IMR-90 (cell line): ENCODE measurements around the gene CNTN5. TPM values are rescaled to one million over a fixed set of nuclear protein-coding genes. Genes with fewer than 3 reads are reported as not detected.

Experiments
- ATAC-seq: fragments of 200-7000 bp; cut with Tn5 transposase; 2 replicates; pipeline ENCODE4 v1.9.1; 2020; ENCODE audit warnings: low read depth, mild to moderate bottlenecking, moderate library complexity
- BruUV-seq: library from RNA; stranded (reverse); fragments of 400-500 nt; replicated peaks from 2 replicates; lab custom pipeline; 2021; lab: Mats Ljungman, UMichigan
- CTCF ChIA-PET: fragments of 300-600 bp; formaldehyde crosslinking; extraction: SDS; loops from one replicate; lab custom pipeline; 2021; ENCODE audit warnings: antibody characterized with exemption; lab: Yijun Ruan, JAX
- POLR2A ChIA-PET: fragments of 300-600 bp; sonication (Branson Sonifier 250); formaldehyde crosslinking; loops from one replicate; lab custom pipeline; 2022; ENCODE audit warnings: antibody characterized with exemption; ENCODE audit not compliant: unreplicated experiment; lab: Charles Lee
- DNase-seq: peaks from one replicate; pipeline ENCODE4 v3.0.0; 2013
- H2AFZ ChIP-seq: replicated peaks from 2 replicates; pipeline ENCODE3; 2013; ENCODE audit warnings: low read length, mild to moderate bottlenecking; ENCODE audit not compliant: poor library complexity
- H2AK5ac ChIP-seq: 2 replicates; pipeline ENCODE4 v1.6.1; 2013; ENCODE audit warnings: low read depth, low read length, inconsistent platforms
- H2AK9ac ChIP-seq: replicated peaks from 2 replicates; pipeline ENCODE3; 2013; ENCODE audit warnings: mild to moderate bottlenecking, low read depth, low read length, moderate library complexity; ENCODE audit not compliant: poor library complexity
- H2BK120ac ChIP-seq: 2 replicates; pipeline ENCODE4 v1.6.1; 2013; ENCODE audit warnings: low read depth, low read length, inconsistent platforms
- H2BK15ac ChIP-seq: 3 replicates; pipeline ENCODE4 v1.6.1; 2013; ENCODE audit warnings: low read depth, low read length, inconsistent platforms
- H2BK20ac ChIP-seq: 2 replicates; pipeline ENCODE4 v1.6.1; 2013; ENCODE audit warnings: low read depth, mild to moderate bottlenecking, inconsistent platforms, low read length, moderate library complexity
- H2BK5ac ChIP-seq: 2 replicates; pipeline ENCODE4 v1.6.1; 2013; ENCODE audit warnings: mild to moderate bottlenecking, low read depth, low read length, inconsistent platforms; ENCODE audit not compliant: poor library complexity, severe bottlenecking
- H3K14ac ChIP-seq: replicated peaks from 2 replicates; pipeline ENCODE4 v1.6.1; 2013; ENCODE audit warnings: low read depth, low read length, inconsistent platforms
- H3K18ac ChIP-seq: 2 replicates; pipeline ENCODE4 v1.6.1; 2013; ENCODE audit warnings: low read depth, low read length, control low read depth
- H3K23ac ChIP-seq: 2 replicates; pipeline ENCODE4 v1.6.1; 2013; ENCODE audit warnings: low read depth, low read length, inconsistent platforms
- H3K27ac ChIP-seq: 2 replicates; pipeline ENCODE4 v1.5.1; 2013; ENCODE audit warnings: mild to moderate bottlenecking, control low read depth, low read length; ENCODE audit not compliant: insufficient read depth
- H3K27me3 ChIP-seq: 2 replicates; pipeline ENCODE4 v1.6.1; 2013; ENCODE audit warnings: low read length; ENCODE audit not compliant: control insufficient read depth, insufficient read depth
- H3K36me3 ChIP-seq: 2 replicates; pipeline ENCODE4 v1.6.1; 2013; ENCODE audit warnings: low read length, mixed read lengths; ENCODE audit not compliant: control insufficient read depth, insufficient read depth
- H3K4ac ChIP-seq: 2 replicates; pipeline ENCODE4 v1.6.1; 2013; ENCODE audit warnings: low read depth, low read length, inconsistent platforms
- H3K4me1 ChIP-seq: 2 replicates; pipeline ENCODE4 v1.6.1; 2013; ENCODE audit warnings: low read length, mixed read lengths; ENCODE audit not compliant: control insufficient read depth, insufficient read depth
- H3K4me2 ChIP-seq: 2 replicates; pipeline ENCODE4 v1.6.1; 2013; ENCODE audit warnings: low read depth, mild to moderate bottlenecking, control low read depth, low read length, moderate library complexity
- H3K4me3 ChIP-seq: 2 replicates; pipeline ENCODE4 v1.5.1; 2013; ENCODE audit warnings: low read depth, mild to moderate bottlenecking, control low read depth, low read length, moderate library complexity; ENCODE audit not compliant: insufficient read depth
- H3K56ac ChIP-seq: 2 replicates; pipeline ENCODE4 v1.6.1; 2013; ENCODE audit warnings: low read length, inconsistent platforms; ENCODE audit not compliant: insufficient read depth; ENCODE audit errors: extremely low read depth
- H3K79me1 ChIP-seq, 2 experiments: 2 replicates each; pipeline ENCODE4 v1.6.1; 2013; ENCODE audit warnings: low read length in 2 of 2, inconsistent platforms in 1 of 2, low read depth in 1 of 2
- H3K9ac ChIP-seq: 2 replicates; pipeline ENCODE4 v1.6.1; 2013; ENCODE audit warnings: low read depth, low read length, control low read depth
- H3K9me1 ChIP-seq: 2 replicates; pipeline ENCODE4 v1.6.1; 2013; ENCODE audit warnings: low read length, inconsistent platforms; ENCODE audit not compliant: insufficient read depth
- H3K9me3 ChIP-seq: 2 replicates; pipeline ENCODE4 v1.6.1; 2013; ENCODE audit warnings: low read length; ENCODE audit not compliant: control insufficient read depth, insufficient read depth
- H4K20me1 ChIP-seq: 2 replicates; pipeline ENCODE4 v1.6.1; 2013; ENCODE audit warnings: low read length, inconsistent platforms; ENCODE audit not compliant: insufficient read depth
- H4K5ac ChIP-seq: 2 replicates; pipeline ENCODE4 v1.6.1; 2013; ENCODE audit warnings: mild to moderate bottlenecking, low read depth, low read length, control low read depth
- H4K8ac ChIP-seq, 2 experiments: 2 replicates each; pipeline ENCODE4 v1.6.1; 2013; ENCODE audit warnings: low read depth in 2 of 2, low read length in 2 of 2, control low read depth in 1 of 2, inconsistent platforms in 1 of 2
- H4K91ac ChIP-seq: 2 replicates; pipeline ENCODE4 v1.6.1; 2013; ENCODE audit warnings: low read depth, low read length, inconsistent platforms; ENCODE audit not compliant: insufficient read depth
- MAZ ChIP-seq: IDR thresholded peaks from 2 replicates; pipeline ENCODE4 v1.6.1; 2012; ENCODE audit warnings: low read depth, mild to moderate bottlenecking, low read length, improper control_type of control experiment, moderate library complexity, borderline replicate concordance
- RAD21 ChIP-seq: IDR thresholded peaks from 2 replicates; pipeline ENCODE4 v1.6.1; 2012; ENCODE audit warnings: low read length, improper control_type of control experiment
- dilution Hi-C: fragments of 300-500 bp; cut with HindIII; formaldehyde crosslinking; loops from one replicate; pipeline ENCODE4 v1.14.3; 2018; ENCODE audit warnings: low sequenced_read_pairs; ENCODE audit not compliant: unreplicated experiment
- in situ Hi-C: fragments of 300-500 bp; cut with MboI; formaldehyde crosslinking; loops from 3 replicates; pipeline ENCODE4 v1.14.3; 2019; ENCODE audit warnings: low sequenced_read_pairs, inconsistent platforms, mixed read lengths
- intact Hi-C: fragments of 100-400 bp; cut with micrococcal nuclease; formaldehyde crosslinking; loops from 2 replicates; pipeline ENCODE4 v1.10.0; 2022
- polyA plus RNA-seq, 3 experiments: library from polyadenylated mRNA; depleted of rRNA; stranded (reverse); fragments of >200 nt; gene quantifications; 2 replicates each; pipeline ENCODE4 v1.2.3, GENCODE V29; 2012; ENCODE audit warnings: low replicate concordance in 1 of 3
- total RNA-seq: library from RNA; depleted of rRNA; stranded (reverse); fragments of >200 nt; gene quantifications from 2 replicates; pipeline ENCODE4 v1.2.3, GENCODE V29; 2012

Gene CNTN5
- total and polyA plus RNA-seq, 2 of the 4 experiments (the other 2 are of a cell fraction) = not detected

GRCh38 chr11:99279266-99279665 is 258.5 kb downstream of the CNTN5 start:
- CTCF ChIA-PET = no interaction called here
- H2AK9ac ChIP-seq = no peak overlapping the region
- in situ Hi-C loops = no loop called here
- no peak overlapping the region for H3K4me3 ChIP-seq
- intact Hi-C loops = no loop called here
- H2AK5ac ChIP-seq = no peak overlapping the region
- H4K8ac ChIP-seq = no peak overlapping the region
- H4K5ac ChIP-seq = no peak overlapping the region
- no peak overlapping the region for H3K18ac ChIP-seq
- no peaks in the 10 kb centered on the region for H3K36me3 ChIP-seq
- H2BK120ac ChIP-seq = no peak overlapping the region
- H3K4me1 ChIP-seq = no peaks in the 10 kb centered on the region
- TF ChIP-seq RAD21 (no peak), MAZ (no peak)
- no peaks in the 10 kb centered on the region for H3K9me1 ChIP-seq
- no peak overlapping the region for H3K4ac ChIP-seq
- DNase-seq (no peak), ATAC-seq (no peak)
- H3K9me3 ChIP-seq = no peaks in the 10 kb centered on the region
- no peaks in the 10 kb centered on the region for H3K27me3 ChIP-seq
- no peaks in the 10 kb centered on the region for H4K20me1 ChIP-seq
- H3K23ac ChIP-seq = no peak overlapping the region
- dilution Hi-C loops = no loop called here
- H3K79me1 ChIP-seq = no peaks in the 10 kb centered on the region
- H3K4me2 ChIP-seq = no peak overlapping the region
- BruUV-seq = no TSS peak
- no peak overlapping the region for H4K91ac ChIP-seq
- POLR2A ChIA-PET = no interaction called here
- no peak overlapping the region for H3K9ac ChIP-seq
- H3K14ac ChIP-seq = no peak overlapping the region
- H3K27ac ChIP-seq = no peak overlapping the region
- H2AFZ ChIP-seq = no peak overlapping the region
- no peak overlapping the region for H3K56ac ChIP-seq
- no peak overlapping the region for H2BK15ac ChIP-seq
- H2BK5ac ChIP-seq = no peak overlapping the region
- H2BK20ac ChIP-seq = no peak overlapping the region
